ENCODE data around the gene SLC22A4. TPM values are rescaled to one million over a fixed set of nuclear protein-coding genes. Genes with fewer than 3 reads are reported as not detected.

The SLC22A4 gene
- total RNA-seq, 1 experiment from 2014 or later: 0.72 TPM

- Histone ChIP-seq H3K4ac (ENCODE audit: low read depth, low read length) (no peak overlapping the region), H2BK12ac (ENCODE audit: insufficient read length, low read depth, low read length) (no peak overlapping the region), H3K18ac (ENCODE audit: insufficient read length, low read depth, low read length) (no peak overlapping the region), H2BK5ac (ENCODE audit: insufficient read length, low read length) (no peak overlapping the region), H3T11ph (ENCODE audit: low read length) (no peak overlapping the region), H3K27ac (ENCODE audit: insufficient read length, low read depth, low read length) (no peak overlapping the region), H3K23me2 (ENCODE audit: insufficient read length, low read depth, low read length, poor library complexity, severe bottlenecking) (no peaks in the 10 kb centered on the region), H3K14ac (ENCODE audit: insufficient read depth, low read length) (no peak overlapping the region), H3K27me3 (ENCODE audit: insufficient read depth, low read length) (no peaks in the 10 kb centered on the region), H3K9ac (ENCODE audit: extremely low read depth, insufficient read length, low read length) (no peak overlapping the region), H4K8ac (replicated peaks; ENCODE audit: insufficient read length, low read depth, low read length) (no peak overlapping the region), H2BK15ac (ENCODE audit: low read depth, low read length) (no peak overlapping the region), H3K4me2 (ENCODE audit: insufficient read depth, insufficient read length, low read length) (no peak overlapping the region), H2BK20ac (ENCODE audit: low read depth, low read length, poor library complexity, severe bottlenecking) (no peak overlapping the region), H4K5ac (ENCODE audit: insufficient read length, low read depth, low read length) (no peak overlapping the region), H2AK5ac (ENCODE audit: insufficient read length, low read length) (no peak overlapping the region), H3K23ac (ENCODE audit: insufficient read length, low read depth, low read length) (no peak overlapping the region), H3K56ac (ENCODE audit: insufficient read length, low read depth, low read length) (no peak overlapping the region), H3K79me2 (ENCODE audit: insufficient read depth, low read length) (no peaks in the 10 kb centered on the region), H3K9me3 (ENCODE audit: control insufficient read depth, low read depth, low read length) (no peaks in the 10 kb centered on the region), H2BK120ac (ENCODE audit: low read depth, low read length, poor library complexity, severe bottlenecking) (no peak overlapping the region), H4K91ac (ENCODE audit: insufficient read length, low read depth, low read length) (no peak overlapping the region), H3K79me1 (ENCODE audit: insufficient read depth, low read depth, low read length, poor library complexity, severe bottlenecking) (no peaks in the 10 kb centered on the region), H2AFZ (ENCODE audit: low read length) (no peak overlapping the region), H3K4me1 (ENCODE audit: insufficient read depth, low read length) (no peaks in the 10 kb centered on the region), H4K20me1 (ENCODE audit: control insufficient read depth, insufficient read depth, insufficient read length) (no peaks in the 10 kb centered on the region)
- Mint-ChIP-seq H3K4me3 (no peak overlapping the region), H3K27ac (no peak overlapping the region), H3K4me1 (peaks cover 7 to 9% of the 10 kb centered on the region in 2 experiments), H3K36me3 (ENCODE audit: insufficient read depth in 1 of 3, low read depth in 3 of 3) (peaks cover 0 to 2% (median 0%) of the 10 kb centered on the region in 3 experiments; a peak in 2 of 7 replicates), H3K27me3 (ENCODE audit: low read depth) (no peaks in the 10 kb centered on the region), H3K9me3 (no peaks in the 10 kb centered on the region)
- no peak for DNase-seq
- TF ChIP-seq, protein P1, sequence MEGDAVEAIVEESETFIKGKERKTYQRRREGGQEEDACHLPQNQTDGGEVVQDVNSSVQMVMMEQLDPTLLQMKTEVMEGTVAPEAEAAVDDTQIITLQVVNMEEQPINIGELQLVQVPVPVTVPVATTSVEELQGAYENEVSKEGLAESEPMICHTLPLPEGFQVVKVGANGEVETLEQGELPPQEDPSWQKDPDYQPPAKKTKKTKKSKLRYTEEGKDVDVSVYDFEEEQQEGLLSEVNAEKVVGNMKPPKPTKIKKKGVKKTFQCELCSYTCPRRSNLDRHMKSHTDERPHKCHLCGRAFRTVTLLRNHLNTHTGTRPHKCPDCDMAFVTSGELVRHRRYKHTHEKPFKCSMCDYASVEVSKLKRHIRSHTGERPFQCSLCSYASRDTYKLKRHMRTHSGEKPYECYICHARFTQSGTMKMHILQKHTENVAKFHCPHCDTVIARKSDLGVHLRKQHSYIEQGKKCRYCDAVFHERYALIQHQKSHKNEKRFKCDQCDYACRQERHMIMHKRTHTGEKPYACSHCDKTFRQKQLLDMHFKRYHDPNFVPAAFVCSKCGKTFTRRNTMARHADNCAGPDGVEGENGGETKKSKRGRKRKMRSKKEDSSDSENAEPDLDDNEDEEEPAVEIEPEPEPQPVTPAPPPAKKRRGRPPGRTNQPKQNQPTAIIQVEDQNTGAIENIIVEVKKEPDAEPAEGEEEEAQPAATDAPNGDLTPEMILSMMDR (conservative IDR thresholded peaks at IDR 0.05): no peak
Observed at GRCh38 chr5:132391870-132392269, 97.7 kb downstream of the SLC22A4 start.

Data from H9 (cell line).